ENCODE data around the gene AAK1.

DNA sequence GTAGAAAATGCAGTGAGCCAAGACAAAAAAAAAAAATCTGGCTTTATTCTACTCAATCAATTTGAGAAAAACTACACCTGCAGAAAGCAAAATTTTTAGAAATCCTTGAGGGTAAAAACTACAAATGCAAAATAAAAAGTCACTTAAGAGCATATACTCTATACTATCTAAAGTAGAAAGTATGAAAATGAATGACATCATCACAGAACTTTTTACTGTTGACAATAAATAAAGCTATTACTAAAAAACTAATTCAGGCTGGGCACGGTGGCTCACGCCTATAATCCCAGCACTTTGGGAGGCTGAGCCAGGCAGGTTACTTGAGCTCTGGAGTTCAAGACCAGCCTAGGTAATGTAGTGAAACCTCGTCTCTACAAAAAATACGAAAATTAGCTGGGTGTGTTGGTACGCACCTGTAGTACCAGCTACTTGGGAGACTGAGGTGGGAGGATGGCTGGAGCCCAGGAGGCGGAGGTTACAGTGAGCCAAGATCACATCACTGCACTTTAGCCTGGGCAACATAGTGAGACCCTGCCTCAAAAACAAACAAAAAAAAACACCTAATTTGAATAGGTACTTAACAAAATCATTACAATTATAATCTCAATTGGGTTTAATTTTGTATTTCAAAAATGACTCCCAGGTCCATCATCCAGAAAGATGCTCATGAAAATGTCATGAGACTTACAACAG is 213.9 kb downstream of the AAK1 start:
- TF ChIP-seq POLR2A (IDR thresholded peaks at IDR 0.05; ENCODE audit: extremely low read depth, insufficient read length), result no peak
- TF ChIP-seq, protein P1, sequence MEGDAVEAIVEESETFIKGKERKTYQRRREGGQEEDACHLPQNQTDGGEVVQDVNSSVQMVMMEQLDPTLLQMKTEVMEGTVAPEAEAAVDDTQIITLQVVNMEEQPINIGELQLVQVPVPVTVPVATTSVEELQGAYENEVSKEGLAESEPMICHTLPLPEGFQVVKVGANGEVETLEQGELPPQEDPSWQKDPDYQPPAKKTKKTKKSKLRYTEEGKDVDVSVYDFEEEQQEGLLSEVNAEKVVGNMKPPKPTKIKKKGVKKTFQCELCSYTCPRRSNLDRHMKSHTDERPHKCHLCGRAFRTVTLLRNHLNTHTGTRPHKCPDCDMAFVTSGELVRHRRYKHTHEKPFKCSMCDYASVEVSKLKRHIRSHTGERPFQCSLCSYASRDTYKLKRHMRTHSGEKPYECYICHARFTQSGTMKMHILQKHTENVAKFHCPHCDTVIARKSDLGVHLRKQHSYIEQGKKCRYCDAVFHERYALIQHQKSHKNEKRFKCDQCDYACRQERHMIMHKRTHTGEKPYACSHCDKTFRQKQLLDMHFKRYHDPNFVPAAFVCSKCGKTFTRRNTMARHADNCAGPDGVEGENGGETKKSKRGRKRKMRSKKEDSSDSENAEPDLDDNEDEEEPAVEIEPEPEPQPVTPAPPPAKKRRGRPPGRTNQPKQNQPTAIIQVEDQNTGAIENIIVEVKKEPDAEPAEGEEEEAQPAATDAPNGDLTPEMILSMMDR (IDR thresholded peaks at IDR 0.05; ENCODE audit: low read depth, low read length), result no peak
- TF ChIP-seq, protein P2, sequence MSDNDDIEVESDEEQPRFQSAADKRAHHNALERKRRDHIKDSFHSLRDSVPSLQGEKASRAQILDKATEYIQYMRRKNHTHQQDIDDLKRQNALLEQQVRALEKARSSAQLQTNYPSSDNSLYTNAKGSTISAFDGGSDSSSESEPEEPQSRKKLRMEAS (IDR thresholded peaks at IDR 0.05; ENCODE audit: low read depth, low read length), result no peak

All from NB4 (cell line).